NK-92 (cell line): ENCODE measurements around the gene CNOT2.
"Not testable (repeated sequence)": the region's sequence is repeated elsewhere in the genome, so short reads cannot be mapped to it uniquely, and the experiment has no call there.

Experiments
- DNase-seq: peaks from one replicate; lab custom pipeline; 2025; ENCODE audit not compliant: unreplicated experiment; lab: John Stamatoyannopoulos, UW

The CNOT2 gene

GRCh38 chr12:70304684-70305555 is 61.7 kb downstream of the CNOT2 start:
- not testable (repeated sequence) for DNase-seq

- no peak for DNase-seq
Measured at GRCh38 chr12:70305794-70306193, 62.6 kb downstream of the CNOT2 start.

DNA sequence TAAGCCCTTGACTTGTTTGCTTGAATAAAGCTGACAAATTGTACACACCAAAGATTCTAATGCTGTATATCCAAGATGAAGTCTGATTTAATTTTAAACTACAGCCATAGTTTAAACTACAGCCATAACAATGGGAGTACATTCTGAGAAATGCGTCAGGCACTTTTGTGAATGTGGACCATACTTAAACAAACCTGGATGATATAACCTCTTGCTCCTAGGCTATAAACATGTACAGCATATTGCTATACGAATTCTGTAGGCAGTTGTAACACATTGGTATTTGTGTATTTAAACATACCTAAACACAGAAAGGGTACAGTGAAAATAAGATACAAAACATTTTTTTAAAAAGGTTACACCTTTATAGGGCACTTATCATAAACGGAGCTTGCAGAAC is 63.4 kb downstream of the CNOT2 start:
- DNase-seq, result no peak

DNA sequence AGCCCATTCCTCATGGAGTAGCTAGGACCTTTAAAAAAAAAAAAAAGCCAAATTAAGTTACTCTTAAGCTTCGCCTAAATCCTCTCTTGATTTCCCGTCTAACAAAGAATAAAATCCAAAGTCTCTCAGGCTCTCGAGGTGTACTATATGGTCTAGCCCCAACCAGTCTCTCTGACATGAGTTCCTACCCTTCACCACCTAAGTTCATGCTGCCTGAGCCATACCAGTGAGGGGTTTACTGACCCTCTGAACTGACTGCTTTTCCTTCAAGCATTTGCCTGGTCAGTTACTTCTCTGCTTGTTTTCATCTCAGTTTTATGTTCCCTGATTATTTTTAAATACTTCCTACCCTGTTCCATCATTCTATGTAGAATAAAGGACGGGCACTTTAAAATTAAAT is 64.6 kb downstream of the CNOT2 start:
- DNase-seq, result no peak

DNA sequence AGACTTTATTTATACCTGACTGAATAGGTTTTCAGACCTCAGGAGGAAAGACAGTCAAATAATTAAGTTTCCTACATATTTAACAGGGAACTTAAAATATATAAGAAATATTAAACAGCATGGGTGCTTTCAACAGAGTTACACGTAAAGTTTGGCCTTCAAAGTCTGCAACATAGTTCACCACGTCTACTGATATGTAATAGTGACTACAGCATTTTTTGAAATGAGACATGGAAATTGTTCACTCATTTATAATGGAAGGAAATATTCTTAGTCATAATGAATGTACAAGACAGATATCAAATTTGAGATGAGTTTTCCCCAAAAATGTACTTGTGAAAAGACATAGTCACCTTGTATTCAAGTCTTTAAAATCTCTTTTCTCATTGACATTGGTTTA is 66.1 kb downstream of the CNOT2 start:
- no peak for DNase-seq

DNA sequence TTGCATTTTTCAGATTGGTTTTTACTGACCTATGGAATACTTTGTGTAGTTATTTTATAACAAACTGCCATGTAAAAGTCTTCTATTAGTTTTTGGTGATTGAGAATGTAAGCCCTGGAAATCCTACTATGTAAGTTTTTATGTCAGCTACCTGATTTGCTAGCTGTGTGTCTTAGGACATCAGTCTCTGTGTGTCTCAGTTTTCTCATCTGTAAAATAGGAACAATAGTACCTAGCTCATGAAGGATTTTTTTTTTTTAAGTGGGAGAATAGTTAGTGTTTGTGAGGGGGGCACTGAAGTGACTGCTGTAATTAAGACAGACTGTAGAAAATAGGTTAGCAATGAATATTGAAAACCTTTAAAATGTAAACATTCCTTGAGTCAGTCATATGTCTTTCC is 70.9 kb downstream of the CNOT2 start:
- DNase-seq, result no peak

GRCh38 chr12:70317781-70318180 is 74.5 kb downstream of the CNOT2 start:
- DNase-seq, result no peak

DNA sequence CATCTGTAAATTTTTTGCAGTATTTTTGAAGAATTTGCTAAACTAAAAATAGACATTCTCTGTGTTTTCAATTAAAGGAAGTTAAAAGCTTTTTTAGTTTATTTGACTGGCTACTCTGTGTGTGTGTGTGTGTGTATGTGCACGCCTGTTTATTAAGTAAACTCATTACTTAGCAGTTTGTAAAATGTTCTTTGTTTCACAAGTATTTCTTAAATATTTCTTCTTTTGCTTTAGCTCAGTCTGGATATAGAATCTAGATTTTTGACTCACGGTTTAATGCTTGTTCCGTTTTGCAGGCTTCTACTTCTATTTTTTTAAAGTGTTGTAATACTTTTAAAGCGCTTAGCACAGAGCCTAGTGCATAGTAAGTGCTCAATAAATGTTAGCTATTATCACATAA is 76.4 kb downstream of the CNOT2 start:
- DNase-seq, result no peak

DNA sequence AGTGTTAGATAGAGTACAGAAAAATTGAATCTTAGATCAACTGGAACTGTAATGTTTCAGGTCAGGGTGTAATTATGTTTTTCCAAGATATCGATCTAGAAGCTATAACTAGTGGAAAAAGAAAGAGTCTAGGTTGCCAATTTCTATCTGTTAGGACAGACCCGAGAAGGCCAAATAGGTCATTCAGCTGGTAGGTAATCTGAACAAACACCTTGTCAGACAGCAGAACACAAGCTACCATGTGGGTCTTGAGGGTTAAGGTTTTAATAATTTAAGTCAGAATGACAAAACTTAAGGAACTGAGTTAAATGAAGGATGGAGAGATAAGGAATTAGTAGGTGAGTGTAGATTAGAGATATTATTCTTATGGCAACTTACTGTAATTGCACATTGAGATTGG is 78.0 kb downstream of the CNOT2 start:
- DNase-seq, result no peak

DNA sequence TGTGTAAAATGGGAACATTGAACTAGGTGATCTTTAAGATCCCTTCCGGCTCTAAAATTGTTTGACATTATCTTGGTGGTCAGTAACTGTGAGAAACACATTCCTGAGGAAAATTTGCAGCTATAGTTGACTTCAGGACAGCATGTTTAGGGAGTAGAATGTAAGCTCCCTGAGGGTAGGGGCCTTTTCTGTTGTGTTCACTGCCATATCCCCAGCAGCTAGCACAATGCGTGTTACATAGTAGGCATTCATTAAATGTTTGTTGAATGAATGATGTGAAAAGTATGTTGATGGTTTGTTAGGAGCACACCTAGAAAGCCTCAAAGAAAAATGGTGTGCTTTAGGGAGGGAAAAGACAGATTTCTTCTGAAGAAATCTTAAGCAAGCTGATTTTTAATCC is 84.3 kb downstream of the CNOT2 start:
- no peak for DNase-seq

GRCh38 chr12:70329728-70330127 is 86.5 kb downstream of the CNOT2 start:
- DNase-seq, result no peak

DNA sequence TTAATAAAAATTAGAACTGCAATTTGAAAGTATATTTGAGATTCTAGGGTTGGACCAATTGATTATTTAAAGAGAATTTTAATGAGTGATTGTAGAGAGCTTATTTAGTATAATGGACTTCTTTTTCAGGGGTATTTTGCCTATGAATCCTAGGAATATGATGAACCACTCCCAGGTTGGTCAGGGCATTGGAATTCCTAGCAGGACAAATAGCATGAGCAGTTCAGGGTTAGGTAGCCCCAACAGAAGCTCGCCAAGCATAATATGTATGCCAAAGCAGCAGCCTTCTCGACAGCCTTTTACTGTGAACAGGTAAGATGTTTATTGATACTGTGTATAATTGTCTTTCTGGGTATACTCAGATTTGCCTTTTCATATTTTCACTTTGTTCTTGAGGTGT is 86.9 kb downstream of the CNOT2 start:
- DNase-seq, result no peak

GRCh38 chr12:70332236-70332635 is 89.0 kb downstream of the CNOT2 start:
- no peak for DNase-seq

DNA sequence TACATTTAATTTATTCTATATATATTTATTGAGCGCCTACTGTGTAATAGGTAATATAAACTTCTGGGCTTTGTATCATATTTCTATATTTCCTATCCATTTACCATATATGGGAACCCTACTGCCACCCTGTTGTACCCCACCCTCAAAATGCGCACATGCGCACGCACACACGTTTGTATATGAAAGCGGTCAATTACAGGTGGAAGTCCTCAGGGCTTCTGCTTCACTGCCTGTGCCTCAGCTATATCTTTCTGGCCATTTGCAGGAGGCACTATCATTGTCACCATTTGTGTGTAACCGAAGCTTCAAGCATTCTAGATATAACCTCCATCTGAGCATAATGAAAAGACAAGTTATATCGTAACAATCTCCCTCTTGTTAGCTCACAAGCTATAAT is 91.5 kb downstream of the CNOT2 start:
- no peak for DNase-seq

DNA sequence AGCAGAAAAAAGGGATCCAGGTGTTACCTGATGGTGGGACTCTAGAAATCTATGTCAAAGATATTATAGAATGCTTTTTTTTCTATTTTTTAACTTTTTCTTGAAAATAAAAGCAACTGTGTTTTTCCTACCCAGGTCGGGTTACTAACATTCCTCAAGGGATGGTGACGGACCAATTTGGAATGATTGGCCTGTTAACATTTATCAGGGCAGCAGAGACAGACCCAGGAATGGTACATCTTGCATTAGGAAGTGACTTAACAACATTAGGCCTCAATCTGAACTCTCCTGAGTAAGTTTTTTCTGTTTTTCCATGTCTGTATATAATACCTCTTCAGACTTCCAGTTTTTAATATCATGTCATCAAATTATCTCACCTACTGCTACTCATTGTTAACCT is 95.3 kb downstream of the CNOT2 start:
- DNase-seq, result no peak

DNA sequence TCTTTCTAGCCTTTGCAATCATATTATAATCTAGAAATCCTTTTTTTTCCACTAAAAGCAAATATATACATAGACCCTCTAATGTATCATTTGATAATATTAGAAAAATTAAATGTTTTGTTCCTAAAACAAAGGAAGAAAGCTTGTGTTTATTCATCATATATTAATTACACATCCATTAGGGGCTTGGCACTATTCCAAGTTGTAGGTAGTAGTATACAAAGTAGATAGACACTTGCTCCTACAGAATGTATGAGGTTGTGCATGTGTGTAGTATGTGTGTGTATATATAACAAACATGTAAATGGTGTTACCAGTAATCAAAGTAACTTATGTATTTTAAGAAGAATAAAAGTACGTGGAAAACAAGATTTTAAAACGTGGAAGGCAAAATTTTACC is 107.8 kb downstream of the CNOT2 start:
- DNase-seq, result no peak

GRCh38 chr12:70353780-70354660 is 110.8 kb downstream of the CNOT2 start:
- DNase-seq, result no peak

GRCh38 chr12:70354787-70355186 is 111.6 kb downstream of the CNOT2 start:
- DNase-seq, result no peak

DNA sequence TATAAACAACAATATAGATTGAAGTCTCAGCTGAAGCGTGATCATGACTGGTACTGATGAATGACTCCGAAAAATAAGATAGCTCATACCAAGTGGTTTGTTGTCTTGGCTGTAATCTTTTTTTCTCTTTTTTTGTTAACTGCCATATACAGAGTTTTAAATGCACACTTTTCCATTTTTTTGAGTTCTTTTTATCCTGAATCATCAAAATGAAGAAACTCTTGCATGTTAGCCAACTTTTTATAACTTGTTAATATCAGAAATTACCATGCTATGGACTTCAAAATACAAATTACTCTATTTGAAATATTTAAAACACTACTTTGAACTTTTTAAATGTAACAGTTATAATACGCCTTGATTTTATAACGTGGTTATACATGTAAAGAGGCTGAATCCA is 112.7 kb downstream of the CNOT2 start:
- no peak for DNase-seq

DNA sequence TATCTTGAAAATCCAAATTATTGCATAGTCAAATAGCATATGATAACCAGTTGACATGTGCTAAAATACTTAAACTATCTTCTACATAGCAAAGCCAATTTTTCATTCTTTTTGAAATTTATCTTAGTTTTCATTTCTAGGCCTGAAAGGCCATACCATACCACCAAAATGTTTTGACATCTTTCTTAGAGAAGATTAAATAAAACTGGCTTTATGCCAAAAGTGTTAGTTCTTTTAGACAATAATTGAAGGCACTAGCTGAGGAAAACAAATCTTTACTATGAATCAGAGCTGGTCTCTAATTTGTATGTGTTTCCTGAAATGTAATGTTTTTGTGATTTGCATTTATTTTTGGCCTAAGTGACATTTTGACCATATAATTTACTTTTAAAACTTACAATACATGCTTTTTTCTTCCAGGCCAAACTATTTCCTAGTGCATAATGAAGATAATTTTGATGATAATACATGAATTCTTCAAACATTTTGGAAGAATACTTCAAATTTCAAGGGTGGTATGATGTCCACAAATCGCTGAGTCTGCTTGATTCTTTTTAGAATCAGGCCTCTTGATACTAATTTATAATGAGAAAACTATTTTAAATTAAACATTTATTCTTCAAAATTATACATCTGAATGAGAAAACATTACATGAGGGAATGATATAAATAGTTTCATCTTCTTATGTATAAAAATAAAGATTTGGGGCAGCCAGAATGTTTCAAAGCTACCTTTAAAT is 116.4 kb downstream of the CNOT2 start:
- DNase-seq, result no peak

GRCh38 chr12:70360218-70360617 is 117.0 kb downstream of the CNOT2 start:
- DNase-seq, result no peak
